Measurements from ENCODE around the gene MATCAP1.

The MATCAP1 gene

GRCh38 chr16:67183627-67184452 lies at the start of gene MATCAP1:
MATCAP1 (minus strand) TSS chr16:67183963; CDS start chr16:67180610, 3,353 bp downstream.
- peak; percentile 90 for DNase-seq (ENCODE audit: low read depth, low spot score)

- no peak for DNase-seq (ENCODE audit: low read depth, low spot score)
These were observed 47.3 kb upstream of the MATCAP1 start for GRCh38 chr16:67230809-67231660.

DNA sequence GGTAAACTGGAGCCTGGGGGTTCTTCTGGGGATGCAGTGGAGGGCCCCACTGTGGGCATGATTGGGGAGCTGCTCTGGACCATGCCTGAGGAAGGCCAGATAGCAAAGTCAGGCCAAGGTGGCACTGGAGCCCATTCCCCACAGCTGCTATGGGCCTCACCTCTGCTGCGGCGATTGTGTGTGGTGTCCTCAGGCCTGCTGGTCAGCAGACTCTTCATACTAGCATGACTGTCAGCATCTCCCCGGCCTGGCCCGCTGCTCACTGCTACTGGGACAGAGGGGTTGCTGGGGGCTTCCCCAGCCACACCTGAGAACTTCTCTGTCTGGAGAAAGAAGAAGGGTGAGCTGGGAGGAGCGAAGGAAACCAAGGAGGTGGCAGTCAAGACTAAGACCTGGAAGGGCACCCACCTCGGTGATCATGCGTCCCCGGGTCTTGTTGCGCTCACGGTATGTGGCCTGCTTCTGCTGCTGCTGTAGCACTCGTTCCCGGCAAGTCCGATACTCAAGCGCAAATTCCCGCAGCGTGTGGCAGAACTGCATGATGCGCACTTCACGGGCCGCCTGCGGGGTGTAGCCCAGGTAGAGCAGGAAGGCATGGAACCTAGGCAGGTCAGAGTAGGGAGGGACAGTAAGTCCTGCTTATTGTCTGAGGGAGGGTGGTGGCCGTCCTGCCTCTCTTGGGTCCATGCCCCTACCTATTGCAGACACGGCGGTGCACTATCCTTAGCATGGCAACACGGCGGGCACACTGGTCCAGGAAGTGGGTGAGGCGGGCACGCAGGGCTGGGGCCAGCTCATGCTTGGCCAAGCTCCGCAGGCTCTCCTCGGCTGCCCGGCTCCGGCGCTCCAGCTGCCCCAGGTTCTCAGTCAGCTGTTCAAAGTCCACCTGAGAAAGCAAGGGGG lies 46.4 kb upstream of the MATCAP1 start:
- DNase-seq (ENCODE audit: low read depth, low spot score) = no peak

DNA sequence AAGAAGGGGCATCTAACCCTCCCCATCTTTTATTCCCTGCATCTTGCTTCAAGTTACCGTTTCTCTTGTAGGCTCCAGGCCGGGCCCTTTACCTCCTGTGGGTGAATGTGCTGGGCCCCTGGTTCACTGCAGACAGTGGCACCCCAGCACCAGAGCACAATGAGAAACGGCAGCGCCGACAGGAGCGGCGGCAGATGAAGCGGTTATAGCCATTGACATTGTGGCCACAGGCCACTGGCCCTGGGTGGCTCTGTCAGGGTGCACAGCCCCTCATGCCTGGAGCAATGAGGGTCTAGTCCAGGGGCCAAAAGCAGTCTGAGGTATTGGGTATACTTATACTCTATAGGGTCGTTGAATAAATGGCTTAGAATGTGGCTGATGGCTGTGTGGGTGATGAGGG lies 45.1 kb upstream of the MATCAP1 start:
- DNase-seq (ENCODE audit: low read depth, low spot score) = no peak

- no peak for DNase-seq (ENCODE audit: low read depth, low spot score)
These were observed 44.4 kb upstream of the MATCAP1 start for GRCh38 chr16:67228034-67228785.

- no peak for DNase-seq (ENCODE audit: low read depth, low spot score)
These were observed 43.8 kb upstream of the MATCAP1 start for GRCh38 chr16:67227567-67227921.

GRCh38 chr16:67226804-67227566 lies 43.2 kb upstream of the MATCAP1 start, which contains the start of gene TMEM208:
TMEM208 (plus strand) TSS chr16:67227130; CDS start chr16:67227219, 89 bp downstream.
- DNase-seq (ENCODE audit: low read depth, low spot score) = peak; percentile 93

- DNase-seq (ENCODE audit: low read depth, low spot score) = no peak
These were observed 42.6 kb upstream of the MATCAP1 start for GRCh38 chr16:67226295-67226803.

DNA sequence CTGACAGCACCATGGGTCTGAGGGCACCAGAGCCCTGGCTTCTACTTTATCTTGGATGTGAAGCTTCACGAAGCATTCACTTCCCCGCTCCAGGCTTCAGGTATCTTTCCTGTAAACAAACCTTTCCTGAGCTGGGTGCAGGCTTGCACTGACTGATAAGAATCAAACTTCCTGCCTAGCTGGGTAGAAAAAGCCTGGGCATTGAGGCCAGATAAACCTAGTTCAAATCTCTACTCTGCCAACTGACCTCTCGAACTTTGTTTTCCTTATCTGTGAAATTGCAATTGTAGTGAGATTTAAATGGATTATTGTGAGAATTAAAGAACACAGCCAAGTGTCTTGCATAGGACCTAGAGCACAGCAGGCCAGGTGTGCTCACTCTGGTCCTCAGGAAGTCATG lies 40.2 kb upstream of the MATCAP1 start:
- DNase-seq (ENCODE audit: low read depth, low spot score) = no peak

DNA sequence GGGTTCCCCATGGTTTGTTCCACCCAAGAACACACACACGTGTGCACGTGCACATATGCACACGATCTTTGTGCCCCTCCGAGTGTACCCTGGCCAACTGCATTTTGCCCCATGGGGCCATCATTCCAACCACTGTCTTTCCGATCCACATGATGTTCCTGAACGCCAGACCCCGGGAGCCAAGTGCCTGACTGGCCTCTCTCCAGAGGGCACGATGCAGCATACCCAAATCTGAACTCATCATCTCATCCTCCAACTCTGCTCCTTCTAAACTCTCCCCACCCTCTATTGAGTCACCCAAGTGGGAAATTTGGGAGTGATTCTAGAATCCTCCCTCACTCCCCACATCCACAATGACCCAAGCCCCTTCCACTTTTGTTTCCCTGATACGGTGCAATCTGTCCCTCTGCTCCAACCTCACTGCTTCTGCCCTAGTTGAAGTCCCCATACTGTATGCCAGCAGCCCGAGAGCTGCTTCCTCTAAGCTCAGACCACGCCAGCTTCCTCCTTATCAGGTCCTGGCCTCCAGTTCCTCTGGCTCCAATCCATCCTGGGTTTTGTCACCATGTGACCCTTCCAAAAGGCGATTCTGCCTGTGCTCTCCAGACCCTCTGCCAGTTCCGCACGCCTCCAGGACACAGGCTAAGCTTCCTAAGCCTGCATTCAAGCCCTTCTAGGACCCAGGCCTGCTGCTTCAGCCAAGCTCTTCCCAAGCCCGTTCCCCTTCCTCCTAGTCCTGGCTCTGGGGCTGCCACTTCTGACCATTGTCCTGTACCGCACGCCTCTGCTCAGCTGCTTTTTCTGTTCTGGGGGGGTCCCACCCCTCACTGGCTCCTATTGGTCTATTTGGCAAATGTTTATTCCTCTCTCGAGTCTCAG lies 33.1 kb upstream of the MATCAP1 start:
- DNase-seq (ENCODE audit: low read depth, low spot score) = no peak

DNA sequence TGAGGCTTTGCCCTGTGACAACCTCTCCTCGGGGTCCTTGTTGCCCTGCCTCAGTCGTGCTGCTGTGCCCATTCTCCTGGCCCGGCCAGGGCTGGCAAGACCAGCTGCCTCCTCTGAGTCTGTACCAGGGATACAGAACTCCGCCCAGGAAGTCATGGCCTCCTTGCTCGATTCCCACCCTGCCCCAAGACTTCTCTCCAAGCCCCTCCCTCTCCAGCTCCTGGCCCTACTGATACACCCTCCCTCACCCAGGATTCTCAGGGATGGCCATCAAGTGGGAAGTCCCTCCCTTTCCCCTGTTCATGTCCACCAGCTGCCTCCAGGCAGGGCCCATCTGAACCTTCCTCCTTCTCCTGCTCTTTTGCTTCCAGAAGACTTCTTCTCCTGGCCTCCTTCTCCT lies 31.9 kb upstream of the MATCAP1 start:
- no peak for DNase-seq (ENCODE audit: low read depth, low spot score)

GRCh38 chr16:67213197-67214019 lies 29.6 kb upstream of the MATCAP1 start:
- no peak for DNase-seq (ENCODE audit: low read depth, low spot score)

DNA sequence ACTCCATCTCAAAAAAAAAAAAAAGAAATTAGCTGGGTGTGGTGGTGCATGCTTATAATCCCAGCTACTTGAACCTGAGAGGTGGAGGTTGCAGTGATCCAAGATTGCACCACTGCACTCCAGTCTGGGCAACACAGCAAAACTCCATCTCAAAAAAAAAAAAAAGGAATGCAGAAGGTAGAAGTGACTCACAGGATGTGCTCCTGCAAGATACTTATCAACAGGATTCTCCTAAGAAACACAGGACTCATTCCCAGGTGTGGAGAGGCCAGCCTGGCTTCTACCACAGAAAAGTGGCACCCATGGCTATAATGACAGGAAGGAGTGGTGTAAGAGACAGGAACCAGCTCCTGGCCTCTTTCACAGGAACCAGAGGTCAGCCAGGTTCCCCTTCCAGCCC lies 29.0 kb upstream of the MATCAP1 start:
- no peak for DNase-seq (ENCODE audit: low read depth, low spot score)

DNA sequence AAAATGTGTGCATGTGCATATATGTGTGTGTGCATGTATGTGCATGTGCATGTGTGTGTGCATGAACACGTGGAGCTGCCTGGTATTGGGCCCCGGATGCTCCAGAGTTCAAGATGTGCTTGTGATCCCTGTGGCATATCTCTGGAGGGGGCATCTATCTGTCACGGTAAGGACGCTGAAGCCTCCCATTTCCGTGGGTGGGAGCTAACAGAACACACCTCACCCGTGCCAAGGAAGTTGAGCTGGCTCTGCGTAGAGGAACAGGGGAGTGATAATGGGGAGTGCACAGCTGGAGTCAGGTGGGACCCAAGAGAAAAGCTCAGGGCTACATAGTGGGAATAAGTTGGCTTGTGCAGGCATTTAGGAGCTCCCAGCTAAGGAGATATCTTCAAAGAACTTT lies 27.9 kb upstream of the MATCAP1 start:
- no peak for DNase-seq (ENCODE audit: low read depth, low spot score)

DNA sequence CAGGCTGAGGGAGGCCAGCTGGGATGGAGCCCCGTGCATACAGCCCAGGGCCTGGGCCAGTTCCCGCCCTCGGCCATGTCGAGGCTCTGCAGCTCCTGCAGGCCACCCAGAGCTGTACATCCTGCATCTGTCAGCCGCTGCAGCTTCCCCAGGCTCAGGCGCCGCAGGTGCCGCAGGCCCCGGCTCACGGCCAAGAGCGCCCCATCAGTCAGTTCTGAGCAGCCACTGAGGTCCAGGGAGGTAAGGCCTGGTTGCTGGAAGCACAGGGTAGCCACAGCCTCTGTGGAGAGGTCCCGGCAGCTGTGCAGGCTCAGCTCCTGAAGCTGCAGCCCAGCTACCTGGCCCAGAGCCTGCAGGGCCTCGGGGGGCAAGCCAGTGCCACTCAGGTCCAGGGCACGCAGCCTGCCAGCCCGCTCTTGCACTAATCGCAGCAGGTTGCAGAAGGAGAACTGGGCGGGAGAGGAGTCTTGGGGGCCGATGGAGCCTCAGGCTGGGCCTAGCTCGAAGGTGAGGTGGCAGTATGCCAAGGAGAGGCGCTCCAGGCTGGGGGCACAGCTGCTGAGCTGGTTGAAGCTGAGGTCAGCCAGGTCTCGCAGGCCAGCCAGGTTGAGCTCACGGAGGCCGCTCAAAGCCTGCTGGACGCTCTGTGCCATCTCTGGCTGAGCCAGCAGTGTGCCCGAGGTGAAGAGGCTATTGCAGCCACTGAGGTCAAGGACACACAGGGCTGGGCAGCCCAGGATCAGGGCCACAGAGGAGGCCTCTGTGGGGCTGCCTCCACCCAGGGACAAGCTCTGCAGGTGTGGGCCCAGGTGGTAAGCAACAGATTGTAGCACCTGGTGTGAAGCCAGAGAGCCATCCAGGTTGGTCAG lies 26.5 kb upstream of the MATCAP1 start:
- no peak for DNase-seq (ENCODE audit: low read depth, low spot score)

DNA sequence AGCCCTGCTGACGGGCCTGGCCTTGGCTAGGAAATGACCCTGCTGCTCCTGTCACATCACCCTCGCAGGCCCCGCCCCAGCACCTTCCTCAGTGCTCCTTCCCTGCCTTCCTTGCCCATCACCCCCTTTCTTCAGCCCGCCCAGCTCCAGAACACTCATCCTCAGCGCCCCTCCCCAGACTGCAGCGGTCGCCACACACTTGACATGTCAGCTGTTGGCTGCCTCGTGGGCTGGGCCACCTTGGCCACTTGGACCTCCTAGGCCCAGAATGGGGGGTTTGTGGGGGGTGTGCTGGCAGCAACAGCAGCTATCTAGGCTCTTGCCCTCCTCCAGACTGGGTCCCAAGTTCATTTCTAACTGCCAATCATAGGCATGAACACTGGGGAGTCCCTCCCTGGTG lies 25.8 kb upstream of the MATCAP1 start:
- no peak for DNase-seq (ENCODE audit: low read depth, low spot score)

Measured in activated naive CD8-positive, alpha-beta T cell treated with anti-CD3 and anti-CD28 coated beads, Interleukin-2, amount 50 U/mL, for 16 hours (primary cell).